GM12873 (cell line): Measurements from ENCODE around the gene CABP2.

ENCODE experiments used
- CTCF ChIP-seq: IDR thresholded peaks from 2 replicates; pipeline ENCODE4 v1.5.1; 2012; ENCODE audit warnings: low read depth, mild to moderate bottlenecking, moderate library complexity, low read length, control low read depth; ENCODE audit not compliant: insufficient read depth; ENCODE audit errors: missing control alignments

CABP2 gene

GRCh38 chr11:67500831-67501715 lies 22.2 kb downstream of the CABP2 start:
- no peak for TF ChIP-seq CTCF

- no peak for TF ChIP-seq CTCF
Measured at GRCh38 chr11:67500484-67500821, 22.8 kb downstream of the CABP2 start.

GRCh38 chr11:67499808-67500483 lies 23.3 kb downstream of the CABP2 start:
- no peak for TF ChIP-seq CTCF

GRCh38 chr11:67498544-67498972 lies 24.7 kb downstream of the CABP2 start:
- no peak for TF ChIP-seq CTCF

- no peak for TF ChIP-seq CTCF
Measured at GRCh38 chr11:67497656-67498291, 25.5 kb downstream of the CABP2 start.

GRCh38 chr11:67496113-67496512 lies 27.1 kb downstream of the CABP2 start:
- TF ChIP-seq CTCF = no peak

- no peak for TF ChIP-seq CTCF
Measured at GRCh38 chr11:67495234-67496005, 27.8 kb downstream of the CABP2 start.
